ENCODE measurements around the gene C2orf69.
"Not testable (repeated sequence)": the region's sequence is repeated elsewhere in the genome, so short reads cannot be mapped to it uniquely, and the experiment has no call there.

Gene C2orf69

GRCh38 chr2:199911052-199911876 lies at the start of gene C2orf69:
TSS of gene C2orf69 (plus strand) at chr2:199911293. CDS start at chr2:199911439, 146 bp downstream.
- in situ Hi-C loops (cut with MboI; ENCODE audit: low sequenced_read_pairs): no loop called here

- in situ Hi-C loops (cut with MboI; ENCODE audit: low sequenced_read_pairs): no loop called here
Observed at GRCh38 chr2:199862788-199863187, 48.3 kb upstream of the C2orf69 start.

- in situ Hi-C loops (cut with MboI; ENCODE audit: low sequenced_read_pairs): no loop called here
Observed at GRCh38 chr2:199865905-199866304, 45.2 kb upstream of the C2orf69 start.

- in situ Hi-C loops (cut with MboI; ENCODE audit: low sequenced_read_pairs): no loop called here
Observed at GRCh38 chr2:199868431-199869226, 42.5 kb upstream of the C2orf69 start.

- in situ Hi-C loops (cut with MboI; ENCODE audit: low sequenced_read_pairs): no loop called here
Observed at GRCh38 chr2:199869227-199869541, 41.9 kb upstream of the C2orf69 start.

GRCh38 chr2:199869653-199870052 lies 41.4 kb upstream of the C2orf69 start:
- in situ Hi-C loops (cut with MboI; ENCODE audit: low sequenced_read_pairs): no loop called here

- in situ Hi-C loops (cut with MboI; ENCODE audit: low sequenced_read_pairs): no loop called here
Observed at GRCh38 chr2:199870581-199870980, 40.5 kb upstream of the C2orf69 start.

- in situ Hi-C loops (cut with MboI; ENCODE audit: low sequenced_read_pairs): no loop called here
Observed at GRCh38 chr2:199874209-199874608, 36.9 kb upstream of the C2orf69 start.

- in situ Hi-C loops (cut with MboI; ENCODE audit: low sequenced_read_pairs): no loop called here
Observed at GRCh38 chr2:199875400-199875799, 35.7 kb upstream of the C2orf69 start.

GRCh38 chr2:199882667-199883066 lies 28.4 kb upstream of the C2orf69 start:
- in situ Hi-C loops (cut with MboI; ENCODE audit: low sequenced_read_pairs): no loop called here

GRCh38 chr2:199883474-199884212 lies 27.4 kb upstream of the C2orf69 start:
- in situ Hi-C loops (cut with MboI; ENCODE audit: low sequenced_read_pairs): no loop called here

GRCh38 chr2:199895406-199895805 lies 15.7 kb upstream of the C2orf69 start:
- in situ Hi-C loops (cut with MboI; ENCODE audit: low sequenced_read_pairs): no loop called here

GRCh38 chr2:199896617-199897016 lies 14.5 kb upstream of the C2orf69 start:
- in situ Hi-C loops (cut with MboI; ENCODE audit: low sequenced_read_pairs): no loop called here

GRCh38 chr2:199901942-199902341 lies 9.2 kb upstream of the C2orf69 start:
- in situ Hi-C loops (cut with MboI; ENCODE audit: low sequenced_read_pairs): no loop called here

GRCh38 chr2:199902486-199903110 lies 8.5 kb upstream of the C2orf69 start:
- in situ Hi-C loops (cut with MboI; ENCODE audit: low sequenced_read_pairs): no loop called here

- in situ Hi-C loops (cut with MboI; ENCODE audit: low sequenced_read_pairs): no loop called here
Observed at GRCh38 chr2:199903111-199903510, 8.0 kb upstream of the C2orf69 start.

- in situ Hi-C loops (cut with MboI; ENCODE audit: low sequenced_read_pairs): no loop called here
Observed at GRCh38 chr2:199907008-199907714, 3.9 kb upstream of the C2orf69 start.

GRCh38 chr2:199910338-199911051 lies 598 bp upstream of the C2orf69 start:
- in situ Hi-C loops (cut with MboI; ENCODE audit: low sequenced_read_pairs): no loop called here

GRCh38 chr2:199911877-199912161 lies 726 bp downstream of the C2orf69 start:
- in situ Hi-C loops (cut with MboI; ENCODE audit: low sequenced_read_pairs): no loop called here

GRCh38 chr2:199912553-199913114 lies 1.5 kb downstream of the C2orf69 start:
- in situ Hi-C loops (cut with MboI; ENCODE audit: low sequenced_read_pairs): not testable (repeated sequence)
